ENCODE results near the gene CNGA1.
"Not testable (repeated sequence)": the region's sequence is repeated elsewhere in the genome, so short reads cannot be mapped to it uniquely, and the experiment has no call there.

CNGA1 gene

DNA sequence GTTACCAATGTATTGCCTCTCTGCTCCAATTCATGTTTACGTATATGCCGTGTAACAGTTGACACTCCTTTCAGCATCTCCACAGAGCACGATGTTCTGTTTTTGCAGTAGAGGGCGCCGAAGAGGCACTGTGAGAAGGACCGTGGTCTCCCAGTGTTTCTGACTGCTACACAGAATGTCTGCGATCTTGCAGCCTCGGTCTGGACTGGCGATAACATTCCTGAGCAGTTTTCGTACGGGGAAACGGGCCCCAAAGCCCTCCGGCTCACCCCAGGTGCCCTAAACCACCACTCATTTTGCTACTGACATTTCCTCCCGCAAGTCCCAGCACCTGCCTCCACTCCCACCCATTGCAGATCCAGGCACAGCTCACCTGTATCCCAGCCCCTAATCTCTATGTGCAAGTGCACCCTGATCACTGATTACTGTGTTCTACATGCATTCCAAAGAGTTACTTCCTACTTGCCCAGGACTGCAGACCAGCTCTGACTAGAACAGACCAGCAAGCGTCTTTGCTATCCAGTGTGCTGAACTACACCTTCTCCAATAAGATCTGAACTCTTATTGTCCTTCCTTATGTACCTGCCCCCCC lies 89.7 kb downstream of the CNGA1 start:
- H3K4me3 ChIP-seq (ENCODE audit: low read depth, low read length) = peak overlapping the region; percentile 6; the same call in 1 of the 2 replicates
- no peak for DNase-seq (ENCODE audit: low read depth, low spot score)
- TF ChIP-seq, protein P1, sequence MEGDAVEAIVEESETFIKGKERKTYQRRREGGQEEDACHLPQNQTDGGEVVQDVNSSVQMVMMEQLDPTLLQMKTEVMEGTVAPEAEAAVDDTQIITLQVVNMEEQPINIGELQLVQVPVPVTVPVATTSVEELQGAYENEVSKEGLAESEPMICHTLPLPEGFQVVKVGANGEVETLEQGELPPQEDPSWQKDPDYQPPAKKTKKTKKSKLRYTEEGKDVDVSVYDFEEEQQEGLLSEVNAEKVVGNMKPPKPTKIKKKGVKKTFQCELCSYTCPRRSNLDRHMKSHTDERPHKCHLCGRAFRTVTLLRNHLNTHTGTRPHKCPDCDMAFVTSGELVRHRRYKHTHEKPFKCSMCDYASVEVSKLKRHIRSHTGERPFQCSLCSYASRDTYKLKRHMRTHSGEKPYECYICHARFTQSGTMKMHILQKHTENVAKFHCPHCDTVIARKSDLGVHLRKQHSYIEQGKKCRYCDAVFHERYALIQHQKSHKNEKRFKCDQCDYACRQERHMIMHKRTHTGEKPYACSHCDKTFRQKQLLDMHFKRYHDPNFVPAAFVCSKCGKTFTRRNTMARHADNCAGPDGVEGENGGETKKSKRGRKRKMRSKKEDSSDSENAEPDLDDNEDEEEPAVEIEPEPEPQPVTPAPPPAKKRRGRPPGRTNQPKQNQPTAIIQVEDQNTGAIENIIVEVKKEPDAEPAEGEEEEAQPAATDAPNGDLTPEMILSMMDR (IDR thresholded peaks at IDR 0.05; ENCODE audit: insufficient read depth, low read length, missing control alignments) = peak; percentile 83
- ChIA-PET CTCF (interaction anchor here (1.2 to 1.8 kb wide), 4 partner anchors 13 to 221 kb away, joined by 4 to 10 read pairs (median 4); no protein-coding TSS in a partner anchor), POLR2A (no interaction called here)

DNA sequence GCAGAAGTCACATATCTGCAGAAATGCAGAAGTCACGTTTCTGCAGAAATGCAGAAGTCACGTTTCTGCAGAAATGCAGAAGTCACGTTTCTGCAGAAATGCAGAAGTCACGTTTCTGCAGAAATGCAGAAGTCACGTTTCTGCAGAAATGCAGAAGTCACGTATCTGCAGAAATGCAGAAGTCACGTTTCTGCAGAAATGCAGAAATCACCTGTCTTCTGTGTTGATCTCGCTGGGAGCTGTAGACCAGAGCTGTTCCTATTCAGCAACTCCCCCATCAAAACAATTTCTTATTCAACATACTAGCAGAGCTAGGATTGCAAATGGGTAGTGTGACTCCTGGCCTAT lies 93.2 kb downstream of the CNGA1 start:
- DNase-seq (ENCODE audit: low read depth, low spot score); POLR2A ChIA-PET; H3K4me3 ChIP-seq (ENCODE audit: low read depth, low read length): not testable (repeated sequence)
- CTCF ChIA-PET = interaction anchor here (2.2 kb wide), 1 partner anchor 10 kb away, joined by 12 read pairs; no protein-coding TSS in a partner anchor

DNA sequence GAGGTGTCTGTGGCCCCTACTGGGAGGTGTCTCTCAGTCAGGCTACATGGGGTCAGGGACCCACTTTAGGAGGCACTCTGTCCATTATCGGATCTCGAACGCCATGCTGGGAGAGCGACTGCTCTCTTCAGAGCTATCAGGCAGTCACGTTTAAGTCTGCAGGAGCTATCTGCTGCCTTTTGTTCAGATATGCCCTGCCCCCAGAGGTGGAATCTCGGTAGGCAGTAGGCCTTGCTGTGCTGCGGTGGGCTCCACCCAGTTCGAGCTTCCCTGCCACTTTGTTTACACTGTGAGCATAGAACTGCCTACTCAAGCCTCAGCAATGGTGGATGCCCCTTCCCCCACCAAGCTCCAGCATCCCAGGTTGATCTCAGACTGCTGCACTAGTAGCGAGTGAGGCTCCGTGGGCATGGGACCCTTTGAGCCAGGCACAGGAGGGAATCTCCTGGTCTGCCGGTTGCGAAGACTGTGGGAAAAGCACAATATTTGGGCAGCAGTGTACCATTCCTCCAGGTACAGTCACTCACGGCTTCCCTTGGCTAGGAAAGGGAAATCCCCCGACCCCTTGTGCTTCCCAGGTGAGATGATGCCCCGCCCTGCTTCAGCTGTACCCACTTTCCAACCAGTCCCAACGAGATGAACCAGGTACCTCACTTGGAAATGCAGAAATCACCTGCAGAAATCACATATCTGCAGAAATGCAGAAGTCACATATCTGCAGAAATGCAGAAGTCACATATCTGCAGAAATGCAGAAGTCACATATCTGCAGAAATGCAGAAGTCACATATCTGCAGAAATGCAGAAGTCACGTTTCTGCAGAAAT lies 93.8 kb downstream of the CNGA1 start:
- H3K4me3 ChIP-seq (ENCODE audit: low read depth, low read length); DNase-seq (ENCODE audit: low read depth, low spot score); POLR2A ChIA-PET: not testable (repeated sequence)
- CTCF ChIA-PET = interaction anchor here (2.2 kb wide), 1 partner anchor 11 kb away, joined by 12 read pairs; no protein-coding TSS in a partner anchor

DNA sequence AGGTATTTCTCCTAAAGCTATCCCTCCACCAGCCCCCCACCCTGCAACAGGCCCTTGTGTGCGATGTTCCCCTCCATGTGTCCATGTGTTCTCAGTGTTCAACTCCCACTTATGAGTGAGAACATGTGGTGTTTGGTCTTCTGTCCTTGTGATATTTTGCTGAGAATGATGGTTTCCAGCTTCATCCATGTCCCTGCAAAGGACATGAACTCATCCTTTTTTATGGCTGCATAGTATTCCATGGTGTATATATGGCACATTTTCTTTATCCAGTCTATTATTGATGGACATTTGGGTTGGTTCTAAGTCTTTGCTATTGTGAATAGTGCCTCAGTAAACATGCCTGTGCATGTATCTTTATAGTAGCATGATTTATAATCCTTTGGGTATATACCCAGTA lies 99.3 kb downstream of the CNGA1 start:
- CTCF ChIA-PET = interaction anchor here (0.6 to 1.9 kb wide), 6 partner anchors 9 to 212 kb away, joined by 3 to 9 read pairs (median 4); no protein-coding TSS in a partner anchor
- H3K4me3 ChIP-seq (ENCODE audit: low read depth, low read length); DNase-seq (ENCODE audit: low read depth, low spot score); POLR2A ChIA-PET: not testable (repeated sequence)

DNA sequence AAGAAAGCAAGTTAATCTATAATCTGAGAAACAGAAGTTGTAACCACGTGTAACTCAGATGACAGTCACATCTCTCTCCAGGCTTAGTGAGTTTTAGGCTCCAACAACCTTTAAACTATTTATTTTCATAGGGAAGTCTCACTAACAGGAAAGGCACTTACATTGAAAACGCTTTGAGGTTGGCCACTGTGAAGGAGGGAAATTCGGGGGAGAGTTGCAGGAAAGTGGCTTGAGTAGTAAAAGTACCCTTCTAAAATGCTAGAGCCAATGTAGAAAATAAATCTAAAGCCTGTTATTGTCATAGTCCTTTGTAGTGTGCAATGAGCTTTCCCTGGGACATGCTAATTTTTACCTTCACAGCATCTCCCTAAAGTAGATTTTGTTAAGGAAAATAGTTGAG lies 101.1 kb downstream of the CNGA1 start:
- CTCF ChIA-PET = interaction anchor here (0.9 to 1.9 kb wide), 3 partner anchors 10 to 210 kb away, joined by 3 to 9 read pairs (median 6); no protein-coding TSS in a partner anchor
- no peak for DNase-seq (ENCODE audit: low read depth, low spot score)
- TF ChIP-seq, protein P1 (IDR thresholded peaks at IDR 0.05; ENCODE audit: insufficient read depth, low read length, missing control alignments) = no peak
- H3K4me3 ChIP-seq (ENCODE audit: low read depth, low read length) = no peak overlapping the region
- POLR2A ChIA-PET = no interaction called here

DNA sequence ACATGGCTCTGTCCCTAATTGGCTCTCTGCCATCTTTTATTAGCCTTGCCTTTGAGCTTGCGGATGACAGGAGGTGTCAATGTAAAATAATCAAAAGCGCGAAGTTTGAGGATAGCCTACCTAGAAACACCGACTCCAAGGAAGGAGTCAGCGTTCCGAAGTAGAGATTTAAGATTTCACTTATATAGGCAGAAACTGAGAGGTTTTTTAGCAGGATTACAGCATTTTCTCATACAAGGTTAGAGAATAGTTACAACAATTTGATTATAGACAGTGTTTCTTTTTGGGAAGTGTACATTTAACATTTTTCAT lies 101.6 kb downstream of the CNGA1 start:
- DNase-seq (ENCODE audit: low read depth, low spot score) = no peak
- POLR2A ChIA-PET = interaction anchor here (0.7 kb wide), 1 partner anchor 12 kb away, joined by 3 read pairs; no protein-coding TSS in a partner anchor
- CTCF ChIA-PET = interaction anchor here (0.9 to 1.4 kb wide), 2 partner anchors 16 to 209 kb away, joined by 3 to 6 read pairs; no protein-coding TSS in a partner anchor
- H3K4me3 ChIP-seq (ENCODE audit: low read depth, low read length) = peak overlapping the region; percentile 78
- TF ChIP-seq, protein P1 (IDR thresholded peaks at IDR 0.05; ENCODE audit: insufficient read depth, low read length, missing control alignments) = no peak

DNA sequence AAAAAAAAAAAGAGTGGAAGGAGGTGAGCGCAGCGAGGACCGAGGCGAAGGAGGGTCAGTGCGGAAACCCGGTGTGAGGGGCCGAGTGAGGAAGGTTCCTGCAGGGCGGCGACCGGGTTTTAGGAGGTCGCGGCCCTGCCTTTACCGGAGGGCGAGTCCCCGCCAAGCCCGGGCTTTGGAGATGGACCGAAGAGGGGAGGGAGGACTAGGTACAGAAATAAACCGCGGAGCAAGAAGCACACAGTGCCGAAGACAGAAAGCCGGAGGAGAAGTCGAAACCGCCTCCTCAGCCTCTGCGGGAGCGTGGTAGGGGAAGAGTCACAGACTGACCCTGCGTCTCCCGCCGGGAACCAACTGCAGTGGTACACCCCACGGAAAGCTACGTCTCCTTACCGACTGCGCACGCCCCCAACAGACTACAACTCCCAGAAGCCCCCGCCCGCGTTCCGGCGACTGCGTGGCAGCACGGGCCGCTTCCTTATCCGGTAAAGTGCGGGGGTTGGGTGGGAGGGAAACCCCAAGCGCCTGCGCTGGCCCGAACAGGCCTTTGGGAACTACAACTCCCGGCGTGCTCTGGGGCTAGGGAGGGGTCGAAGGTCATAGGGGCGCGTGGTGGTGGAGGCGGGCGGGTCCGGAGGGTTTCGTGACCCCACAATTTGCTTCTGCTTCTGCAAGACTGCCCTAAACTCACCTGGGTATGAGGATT lies 102.1 kb downstream of the CNGA1 start, which contains the start of gene NFXL1:
Gene NFXL1, minus strand, starts transcription at position 364 of the 706 bp plus-strand sequence. CDS start 380 bp downstream, outside the sequence.
- DNase-seq (ENCODE audit: low read depth, low spot score) = peak; percentile 78
- ChIA-PET CTCF (interaction anchor here (0.9 to 1.4 kb wide), 2 partner anchors 17 to 209 kb away, joined by 3 to 6 read pairs; no protein-coding TSS in a partner anchor), POLR2A (interaction anchor here (0.7 kb wide), 1 partner anchor 11 kb away, joined by 3 read pairs; no protein-coding TSS in a partner anchor)
- peak within 1 kb of the TSS; percentile 85 for H3K4me3 ChIP-seq (ENCODE audit: low read depth, low read length)
- TF ChIP-seq, protein P1 (IDR thresholded peaks at IDR 0.05; ENCODE audit: insufficient read depth, low read length, missing control alignments) = no peak

Measured in AG04449 (cell line).